ENCODE measurements around the gene UBE2E2.

Gene UBE2E2

DNA sequence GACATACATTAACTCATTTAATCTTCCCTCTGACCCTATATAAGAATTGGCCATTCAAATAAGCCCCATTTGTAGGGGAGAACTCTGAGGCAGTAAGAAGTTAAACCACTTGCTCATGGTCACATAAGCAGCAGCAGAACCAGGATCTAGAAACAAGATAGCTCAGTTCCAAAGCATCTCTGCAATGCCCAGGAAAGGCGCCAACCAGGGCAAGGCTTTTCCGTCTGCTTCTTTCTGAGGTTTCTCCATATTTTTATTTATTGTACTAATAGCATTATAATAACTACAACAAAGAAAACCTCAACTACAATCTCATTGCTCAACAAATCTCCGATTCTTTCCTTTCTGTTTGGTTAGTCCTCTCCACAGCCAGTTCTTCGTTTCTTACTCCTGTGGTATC, 4.3 kb upstream of the UBE2E2 start:
- DNase-seq = no peak

GRCh38 chr3:23199649-23200048, 3.5 kb upstream of the UBE2E2 start:
- no peak for DNase-seq

DNA sequence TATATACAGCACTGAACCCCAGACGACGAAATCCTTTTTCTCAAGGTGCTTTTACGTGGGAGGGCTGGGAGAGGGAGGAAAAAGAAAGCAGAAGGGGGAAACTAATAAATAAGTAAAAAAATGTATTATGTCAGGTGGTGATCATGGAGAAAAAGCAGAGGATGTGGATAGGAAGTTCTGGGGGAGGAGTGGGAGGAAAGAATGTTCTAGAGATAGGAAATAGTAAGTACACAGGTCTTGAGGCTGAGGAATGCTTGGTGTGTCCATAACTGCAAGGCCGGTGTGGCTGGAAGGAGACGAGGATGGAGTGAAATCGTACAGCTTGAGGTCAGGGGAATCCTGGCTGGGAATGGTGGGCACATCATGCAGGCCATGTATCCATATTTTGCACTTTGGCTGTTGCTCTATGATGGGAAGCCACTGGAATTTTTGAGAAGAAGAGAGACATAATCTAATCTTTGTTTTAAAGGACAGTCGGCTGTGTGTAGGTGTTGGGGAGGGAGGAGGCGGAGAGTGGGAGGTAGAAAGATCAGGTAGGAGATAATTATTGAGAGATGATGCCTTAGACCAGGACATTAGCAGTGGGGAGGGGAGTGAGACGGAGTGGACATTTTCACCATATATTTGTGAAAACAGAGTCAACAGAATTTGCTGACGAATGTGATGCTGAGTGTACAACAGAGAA, 1.8 kb upstream of the UBE2E2 start:
- DNase-seq = no peak

GRCh38 chr3:23202203-23202920, 765 bp upstream of the UBE2E2 start:
- no peak for DNase-seq

GRCh38 chr3:23203708-23204330, 692 bp downstream of the UBE2E2 start:
- DNase-seq = no peak

DNA sequence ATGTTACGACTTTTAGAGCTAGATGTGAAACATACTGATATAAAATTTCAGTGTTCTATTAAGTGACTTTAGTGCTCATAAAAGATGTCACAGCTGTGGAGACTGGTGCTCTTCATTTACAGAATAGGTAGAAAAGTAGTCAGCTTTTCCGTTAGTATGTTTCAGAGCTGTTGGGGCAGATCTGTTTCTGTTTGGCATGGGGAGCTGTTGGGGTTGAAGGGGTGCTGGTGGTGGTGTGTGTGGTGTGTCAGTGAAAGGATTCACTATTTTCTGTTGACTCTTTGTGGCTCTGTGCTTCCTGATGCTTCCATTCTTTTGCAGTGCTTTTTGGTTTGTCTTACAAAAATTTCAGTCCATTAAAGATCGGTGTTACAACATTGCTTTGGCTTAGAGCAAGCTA, 3.2 kb downstream of the UBE2E2 start:
- no peak for DNase-seq

DNA sequence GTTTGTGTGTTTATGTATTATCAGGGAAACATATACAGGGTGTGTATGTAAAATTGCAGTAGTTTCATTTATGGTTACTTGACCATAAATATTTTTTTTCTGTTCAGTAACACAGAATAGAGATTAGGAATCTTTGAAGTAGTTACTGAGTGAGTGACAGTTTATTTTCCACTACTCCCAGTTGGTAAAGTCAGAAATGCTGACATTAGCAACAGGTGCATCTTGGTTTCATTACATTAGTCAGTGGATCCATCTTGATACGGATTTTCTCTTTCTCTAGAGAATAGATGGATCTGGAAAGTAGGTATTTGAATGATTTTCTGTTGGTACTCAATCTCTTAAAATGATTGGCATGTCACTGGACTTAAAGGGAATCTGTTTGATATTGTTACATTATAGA, 6.0 kb downstream of the UBE2E2 start:
- DNase-seq = no peak

DNA sequence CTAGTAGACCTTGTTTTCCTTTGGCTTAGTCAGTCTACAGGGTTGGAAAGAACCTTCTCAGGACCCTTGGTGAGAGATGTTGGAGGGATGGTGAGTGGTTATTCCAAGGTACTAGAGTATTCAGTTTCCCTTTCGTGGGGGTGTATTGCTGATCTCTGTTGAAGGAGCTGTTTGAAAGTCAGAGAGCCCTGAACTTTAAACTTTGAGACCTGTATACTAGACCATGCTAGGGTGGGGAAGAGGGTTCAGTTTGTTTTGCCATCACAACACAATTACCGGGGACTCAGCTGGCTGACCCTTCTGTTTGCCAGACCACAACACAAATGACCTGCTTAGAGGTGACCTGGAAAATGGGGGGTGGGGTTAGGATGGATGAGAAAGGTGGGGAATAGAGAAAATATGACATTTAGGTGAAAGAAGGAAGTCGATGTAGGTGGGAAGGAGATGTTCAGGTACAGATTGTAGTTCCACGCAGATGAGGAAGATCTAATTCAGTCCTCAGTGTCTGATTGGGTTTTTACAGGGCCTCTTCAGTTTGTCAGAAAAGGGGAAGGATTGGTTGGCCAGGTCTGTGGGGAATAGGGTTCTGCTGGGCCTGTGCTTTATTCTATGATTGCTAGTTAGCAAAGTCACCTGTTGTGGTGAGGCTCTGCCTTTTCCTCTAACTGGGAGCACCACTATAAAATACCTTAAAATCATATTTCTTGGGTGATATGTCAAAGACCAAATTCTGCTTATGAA, 6.8 kb downstream of the UBE2E2 start:
- DNase-seq = no peak

- DNase-seq = no peak
These were observed 10.7 kb downstream of the UBE2E2 start for GRCh38 chr3:23213813-23214212.

DNA sequence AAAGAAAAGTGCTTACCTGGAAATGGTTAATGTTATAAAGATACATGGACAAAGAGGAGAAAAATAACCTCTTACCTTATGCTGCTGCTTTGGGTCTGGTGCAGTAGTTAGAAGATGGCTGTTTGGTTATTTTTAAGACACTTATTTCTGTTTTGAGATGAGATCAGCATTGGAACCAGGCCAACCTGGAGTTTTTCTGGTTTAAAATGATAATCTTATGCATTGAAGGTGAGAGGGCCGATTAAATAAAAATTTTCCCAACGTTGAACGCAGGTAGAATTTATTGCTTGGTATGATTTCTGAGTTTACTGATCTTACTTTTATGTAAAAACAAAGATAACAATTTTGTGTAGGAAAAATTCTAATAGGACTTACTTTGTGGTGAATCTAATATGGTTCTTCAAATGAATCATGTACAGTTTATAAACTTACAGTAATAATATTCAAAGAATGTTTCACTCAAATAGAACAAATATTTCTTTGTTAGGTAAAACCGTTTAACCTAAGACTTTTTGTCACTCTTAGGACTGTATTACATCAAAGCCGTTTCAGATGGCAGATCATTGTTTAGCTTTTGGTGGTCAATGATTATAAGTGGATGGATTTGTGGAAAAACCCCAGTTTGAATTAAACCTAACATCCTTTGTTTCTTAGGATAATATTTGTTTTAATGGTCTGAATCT, 14.9 kb downstream of the UBE2E2 start:
- no peak for DNase-seq

DNA sequence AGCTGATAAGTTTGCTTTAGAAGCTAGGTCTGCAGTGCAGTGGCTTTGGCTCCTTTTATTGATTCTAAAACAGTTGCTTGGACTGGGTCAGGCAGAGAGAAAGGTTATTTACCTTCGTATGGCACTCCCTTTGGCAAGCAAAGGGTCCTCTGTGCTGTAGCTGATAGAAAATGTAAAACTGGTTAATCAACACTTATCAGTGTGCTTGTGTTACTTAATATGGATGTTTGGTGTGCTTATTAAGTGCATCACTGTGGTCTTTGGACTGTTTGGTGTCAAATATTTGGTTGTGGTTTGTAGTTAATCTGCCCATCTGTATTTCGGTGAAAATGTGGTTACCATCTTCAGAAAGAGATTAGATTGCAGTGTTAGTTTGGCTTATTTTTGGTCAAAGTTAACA, 16.0 kb downstream of the UBE2E2 start:
- DNase-seq = no peak

DNA sequence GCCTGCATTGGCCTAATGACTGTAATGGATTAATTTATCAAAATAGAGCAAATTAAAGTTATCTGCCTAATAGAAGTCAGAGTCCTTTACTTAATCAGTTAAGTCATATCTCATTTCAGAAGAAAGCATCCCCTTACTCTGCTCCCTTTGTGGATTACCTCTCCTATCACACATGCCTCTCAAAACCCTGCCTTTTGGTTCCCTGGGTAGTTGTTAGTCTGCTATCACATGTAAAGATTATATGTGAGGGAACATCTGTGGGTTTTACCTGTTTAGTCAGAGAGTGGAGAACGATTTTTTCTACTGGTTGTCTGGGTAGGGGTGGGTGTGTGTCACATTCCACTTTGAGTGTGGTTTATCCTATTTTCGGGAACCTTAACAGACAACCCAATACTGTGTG, 16.4 kb downstream of the UBE2E2 start:
- DNase-seq = no peak

DNA sequence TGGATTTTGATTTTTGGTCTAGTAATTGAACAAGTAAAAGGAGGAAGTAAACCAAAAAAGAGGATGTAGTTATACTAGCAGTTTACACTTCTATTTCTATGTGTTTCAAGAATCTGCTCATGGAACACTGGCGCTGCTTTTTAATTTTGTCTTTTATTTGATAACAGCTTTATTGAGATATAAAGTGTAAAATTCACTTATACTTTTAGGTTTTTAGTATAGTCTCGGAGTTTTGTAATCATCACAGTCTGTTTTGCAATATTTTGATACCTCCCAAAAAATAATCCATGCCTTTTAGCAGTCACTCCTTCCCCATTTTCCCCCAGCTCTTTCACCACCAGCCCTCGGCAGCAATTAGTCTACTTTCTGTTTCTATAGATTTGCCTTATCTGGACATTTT, 18.0 kb downstream of the UBE2E2 start:
- no peak for DNase-seq

- no peak for DNase-seq
These were observed 28.9 kb downstream of the UBE2E2 start for GRCh38 chr3:23232016-23232415.

- DNase-seq = no peak
These were observed 29.7 kb downstream of the UBE2E2 start for GRCh38 chr3:23232854-23233253.

DNA sequence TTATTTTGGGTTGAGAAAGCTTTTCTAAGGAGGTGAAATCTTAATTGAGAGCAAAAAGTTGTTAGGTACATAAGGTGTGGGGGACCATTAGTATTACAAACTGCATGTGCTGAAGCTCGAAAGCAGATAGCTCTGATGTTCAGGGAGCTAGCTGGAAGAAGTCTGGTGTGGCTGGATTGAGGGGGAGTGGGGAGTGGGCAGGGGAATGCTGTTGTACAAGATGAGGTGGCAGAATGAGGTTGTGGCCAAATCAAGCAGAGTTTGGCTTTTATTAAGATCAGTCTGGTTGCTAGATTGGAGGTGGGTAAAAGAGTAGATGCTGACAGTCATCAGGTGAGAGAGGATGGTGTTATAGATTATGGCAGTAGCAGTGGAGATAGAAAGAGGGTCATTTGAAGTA, 32.1 kb downstream of the UBE2E2 start:
- DNase-seq = no peak

GRCh38 chr3:23236890-23237289, 33.8 kb downstream of the UBE2E2 start:
- DNase-seq = no peak

DNA sequence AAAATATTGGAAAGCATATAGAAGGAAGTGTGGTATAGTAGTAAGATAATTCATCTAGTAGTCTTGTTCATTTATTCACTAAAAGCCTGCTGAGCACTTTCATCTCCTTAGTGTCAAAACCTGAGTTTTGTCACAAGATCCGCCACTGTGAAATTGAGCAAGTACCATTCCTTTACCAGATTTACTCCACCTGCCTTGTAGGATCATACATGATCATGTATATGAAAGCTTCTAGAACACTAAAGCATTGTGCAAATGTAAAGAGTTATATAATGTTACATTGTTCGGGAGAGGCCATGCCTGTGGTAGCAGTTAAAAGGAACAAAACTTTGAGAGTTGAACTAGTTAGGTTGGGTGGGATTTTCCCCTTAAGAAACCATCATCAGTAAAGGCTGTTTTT, 35.0 kb downstream of the UBE2E2 start:
- no peak for DNase-seq

- no peak for DNase-seq
These were observed 35.5 kb downstream of the UBE2E2 start for GRCh38 chr3:23238578-23238977.

DNA sequence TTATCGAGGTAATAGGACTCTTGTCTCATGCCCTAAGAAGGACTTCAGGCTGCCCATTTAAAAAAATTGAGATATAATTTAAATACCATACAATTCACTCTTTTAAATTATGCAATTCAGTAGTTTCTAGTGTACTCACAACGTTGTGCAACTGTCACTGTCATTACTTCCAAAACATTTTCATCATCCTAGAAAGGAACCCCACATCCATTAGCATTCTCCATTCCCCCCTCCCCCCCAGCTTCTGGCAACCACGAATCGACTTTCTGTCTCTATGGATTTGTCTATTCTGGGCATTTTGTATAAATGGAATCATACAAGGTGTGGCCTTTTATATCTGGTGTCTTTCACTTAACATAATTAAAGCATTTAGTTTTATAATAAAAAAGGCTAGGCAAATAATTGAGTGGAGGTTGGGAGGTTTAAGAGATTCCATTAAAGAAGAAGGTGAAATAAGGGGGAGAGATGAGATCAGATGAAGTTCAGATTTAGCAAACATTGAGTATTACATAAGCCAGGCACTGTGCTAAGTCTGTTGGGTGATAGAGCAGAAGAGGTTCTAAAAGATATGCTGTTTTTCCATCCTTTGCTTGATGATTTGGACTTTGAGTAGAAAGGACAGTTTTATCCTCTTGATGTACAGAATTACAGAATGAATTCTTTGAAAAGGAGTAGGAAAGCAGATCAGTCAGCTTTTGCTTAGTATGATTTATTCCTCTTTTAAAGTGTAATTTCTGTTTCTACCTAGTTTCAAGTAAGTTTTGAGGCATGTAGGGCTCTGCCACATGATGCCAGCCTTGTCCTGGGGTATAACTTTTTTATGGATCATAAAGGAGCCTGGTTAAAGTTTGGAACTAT, 36.3 kb downstream of the UBE2E2 start:
- no peak for DNase-seq

DNA sequence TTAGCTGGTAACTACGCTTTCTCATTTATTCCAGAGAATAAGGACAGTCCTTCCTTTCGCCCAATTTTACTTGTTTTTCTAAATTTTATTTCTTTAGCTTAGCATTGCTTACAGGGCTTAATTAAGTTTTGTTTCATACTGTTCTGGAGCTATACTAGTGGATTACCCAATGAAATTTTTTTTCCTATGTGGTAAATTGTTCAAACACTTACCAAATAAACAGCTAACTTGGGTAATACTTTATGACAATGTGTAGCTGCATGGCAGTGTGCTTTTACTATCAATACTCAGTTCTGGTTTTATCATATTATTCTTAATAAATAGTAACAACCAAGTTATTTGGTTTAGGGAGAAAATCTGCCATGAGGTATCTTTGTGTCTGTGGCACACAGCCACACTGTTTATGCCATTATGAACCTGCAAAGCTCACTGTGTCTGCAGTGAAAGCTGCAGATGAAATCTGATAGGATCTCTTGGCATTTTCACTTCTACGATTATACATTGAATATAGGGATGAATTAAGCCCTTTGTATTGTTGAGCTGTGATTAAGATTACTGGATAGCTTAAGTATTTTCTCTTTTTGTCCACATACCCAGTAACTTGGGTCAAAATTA, 37.2 kb downstream of the UBE2E2 start:
- DNase-seq = no peak

DNA sequence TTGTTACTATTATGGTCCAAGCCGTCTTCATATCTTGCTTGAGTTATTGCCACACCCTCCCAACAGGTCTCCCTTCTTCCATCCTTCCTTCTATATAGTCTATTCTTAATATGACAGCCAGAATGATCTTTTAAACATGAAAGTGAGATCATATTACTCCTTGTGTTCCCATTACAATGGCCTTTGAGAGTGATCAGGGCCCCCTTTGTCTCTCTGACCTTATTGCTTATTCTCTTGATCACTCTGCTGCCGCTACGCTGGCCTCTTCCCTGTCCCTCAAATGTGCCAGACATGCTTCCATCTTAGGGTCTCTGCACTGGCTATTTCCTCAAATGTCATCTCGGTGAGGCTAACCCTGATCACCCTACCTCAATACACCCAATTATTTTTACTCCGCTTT, 38.1 kb downstream of the UBE2E2 start:
- DNase-seq = no peak
